MCF 10A (cell line): ENCODE data around the gene DDIT3. TPM values are rescaled to one million over a fixed set of nuclear protein-coding genes. Genes with fewer than 3 reads are reported as not detected.
A peak's percentile ranks its signal among the peaks of the same experiment; 100 is the strongest.
"Not testable (repeated sequence)": the region's sequence is repeated elsewhere in the genome, so short reads cannot be mapped to it uniquely, and the experiment has no call there.

Experiments
- BruUV-seq: library from RNA; stranded (reverse); fragments of 400-500 nt; replicated peaks from 2 replicates; lab custom pipeline; 2021; lab: Mats Ljungman, UMichigan
- CTCF ChIA-PET: fragments of 300-600 bp; sonication (Branson Sonifier 250); formaldehyde crosslinking; extraction: SDS; loops from one replicate; lab custom pipeline; 2021; ENCODE audit warnings: antibody characterized with exemption, inconsistent platforms; lab: Yijun Ruan, JAX
- POLR2A ChIA-PET: fragments of 300-600, 350-650 bp; sonication (Branson Sonifier 250); formaldehyde crosslinking; extraction: SDS; loops from one replicate; lab custom pipeline; 2020; ENCODE audit warnings: antibody characterized with exemption, inconsistent platforms; lab: Yijun Ruan, JAX
- DNase-seq: peaks from one replicate; pipeline ENCODE4 v3.0.0-alpha.2; 2018; ENCODE audit not compliant: unreplicated experiment
- H3K27ac Mint-ChIP-seq: one replicate; pipeline ENCODE4 v1.8.0; 2022; ENCODE audit warnings: mild to moderate bottlenecking, low read depth, mixed read lengths; ENCODE audit not compliant: unreplicated experiment
- H3K27me3 Mint-ChIP-seq: one replicate; pipeline ENCODE4 v1.8.0; 2022; ENCODE audit warnings: mixed read lengths; ENCODE audit not compliant: insufficient read depth, unreplicated experiment
- H3K36me3 Mint-ChIP-seq: one replicate; pipeline ENCODE4 v1.8.0; 2022; ENCODE audit warnings: mild to moderate bottlenecking, moderate library complexity, mixed read lengths; ENCODE audit not compliant: insufficient read depth, unreplicated experiment
- H3K4me1 Mint-ChIP-seq: one replicate; pipeline ENCODE4 v1.8.0; 2022; ENCODE audit warnings: mixed read lengths; ENCODE audit not compliant: insufficient read depth, unreplicated experiment
- H3K4me3 Mint-ChIP-seq: one replicate; pipeline ENCODE4 v1.8.0; 2022; ENCODE audit warnings: mild to moderate bottlenecking, moderate library complexity, mixed read lengths; ENCODE audit not compliant: unreplicated experiment
- H3K9me3 Mint-ChIP-seq: one replicate; pipeline ENCODE4 v1.8.0; 2022; ENCODE audit warnings: mixed read lengths; ENCODE audit not compliant: unreplicated experiment
- CTCF ChIP-seq: fragments of 200-600 bp; IDR thresholded peaks from one replicate; pipeline ENCODE4 v1.8.0; 2022; ENCODE audit warnings: antibody characterized with exemption, mild to moderate bottlenecking; ENCODE audit not compliant: unreplicated experiment
- intact Hi-C: fragments of 100-400 bp; cut with micrococcal nuclease; formaldehyde crosslinking; loops from 2 replicates; pipeline ENCODE4 v1.14.1; 2022
- total RNA-seq: library from RNA; stranded (reverse); gene quantifications from 2 replicates; pipeline ENCODE4 v1.2.3, GENCODE V29; 2022

The DDIT3 gene
- total RNA-seq, 1 experiment from 2014 or later, result 156 TPM

GRCh38 chr12:57519796-57520052 lies 590 bp downstream of the DDIT3 start:
- H3K4me1 Mint-ChIP-seq, result peaks cover 50% of the 10 kb centered on the region
- CTCF ChIA-PET, result interaction anchor here (1.8 kb wide), 1 partner anchor 10 kb away, joined by 4 read pairs; no protein-coding TSS in a partner anchor
- peak overlapping the region; percentile 98 for H3K27ac Mint-ChIP-seq
- peak; percentile 54 for DNase-seq
- TF ChIP-seq CTCF, result no peak
- H3K27me3 Mint-ChIP-seq, result no peaks in the 10 kb centered on the region
- peak overlapping the region; percentile 90 for H3K4me3 Mint-ChIP-seq
- no peaks in the 10 kb centered on the region for H3K9me3 Mint-ChIP-seq
- intact Hi-C loops, result no loop called here
- peaks cover 82% of the 10 kb centered on the region for H3K36me3 Mint-ChIP-seq
- POLR2A ChIA-PET, result interaction anchor here (0.6 to 3.8 kb wide), 18 partner anchors 9 to 232 kb away, joined by 3 to 43 read pairs (median 4); partner anchors contain the start of genes CDK4, DCTN2, GLI1 and PIP4K2C
- BruUV-seq, result no TSS peak

- ChIA-PET CTCF (interaction anchor here (0.6 to 3.0 kb wide), 3 partner anchors 9 to 164 kb away, joined by 3 to 12 read pairs (median 4); partner anchors contain the start of gene GLI1), POLR2A (interaction anchor here (0.6 to 3.8 kb wide), 15 partner anchors 9 to 233 kb away, joined by 3 to 43 read pairs (median 3); partner anchors contain the start of genes CDK4, DCTN2, GLI1 and PIP4K2C)
- Mint-ChIP-seq H3K9me3 (no peaks in the 10 kb centered on the region), H3K27ac (peak overlapping the region; percentile 98), H3K27me3 (no peaks in the 10 kb centered on the region), H3K36me3 (peaks cover 86% of the 10 kb centered on the region), H3K4me1 (peaks cover 45% of the 10 kb centered on the region), H3K4me3 (peak overlapping the region; percentile 90)
- no peak for TF ChIP-seq CTCF
- DNase-seq, result peak; percentile 69
- BruUV-seq, result no TSS peak
- intact Hi-C loops, result no loop called here
These were observed 1.2 kb downstream of the DDIT3 start for GRCh38 chr12:57518920-57519795.

GRCh38 chr12:57518176-57518919 lies 2.0 kb downstream of the DDIT3 start:
- CTCF ChIA-PET, result interaction anchor here (0.7 to 3.0 kb wide), 2 partner anchors 60 to 62 kb away, joined by 3 to 12 read pairs; partner anchors contain the start of gene GLI1
- Mint-ChIP-seq H3K4me3 (peak overlapping the region; percentile 90), H3K9me3 (no peaks in the 10 kb centered on the region), H3K4me1 (peaks cover 40% of the 10 kb centered on the region), H3K27ac (peak overlapping the region; percentile 98), H3K27me3 (no peaks in the 10 kb centered on the region), H3K36me3 (peaks cover 91% of the 10 kb centered on the region)
- TF ChIP-seq CTCF, result no peak
- POLR2A ChIA-PET, result interaction anchor here (0.5 to 3.8 kb wide), 9 partner anchors 8 to 1545 kb away, joined by 3 to 43 read pairs (median 7); partner anchors contain the start of genes DCTN2, GLI1, NEMP1 and PIP4K2C
- DNase-seq, result no peak
- BruUV-seq, result no TSS peak
- intact Hi-C loops, result no loop called here

GRCh38 chr12:57517718-57518117 lies 2.6 kb downstream of the DDIT3 start:
- Mint-ChIP-seq H3K27ac (peak overlapping the region; percentile 98), H3K4me1 (peaks cover 40% of the 10 kb centered on the region), H3K4me3 (peak overlapping the region; percentile 90), H3K36me3 (peaks cover 91% of the 10 kb centered on the region)
- POLR2A ChIA-PET, result interaction anchor here (0.6 to 3.8 kb wide), 9 partner anchors 7 to 1544 kb away, joined by 3 to 37 read pairs (median 4); partner anchors contain the start of genes DCTN2, EEF1AKMT3, METTL1 and RAB5B
- DNase-seq, intact Hi-C loops, H3K27me3 Mint-ChIP-seq, H3K9me3 Mint-ChIP-seq, BruUV-seq: not testable (repeated sequence)
- CTCF ChIA-PET, result interaction anchor here (0.7 to 3.0 kb wide), 2 partner anchors 59 to 62 kb away, joined by 3 to 12 read pairs; partner anchors contain the start of gene GLI1
